Smooth muscle cell of the brain vasculature (primary cell): ENCODE results near the gene FYN.

Source experiments
- DNase-seq: peaks from one replicate; pipeline ENCODE4 v3.0.0-alpha.2; 2012; ENCODE audit warnings: low read depth, low spot score

The FYN gene

DNA sequence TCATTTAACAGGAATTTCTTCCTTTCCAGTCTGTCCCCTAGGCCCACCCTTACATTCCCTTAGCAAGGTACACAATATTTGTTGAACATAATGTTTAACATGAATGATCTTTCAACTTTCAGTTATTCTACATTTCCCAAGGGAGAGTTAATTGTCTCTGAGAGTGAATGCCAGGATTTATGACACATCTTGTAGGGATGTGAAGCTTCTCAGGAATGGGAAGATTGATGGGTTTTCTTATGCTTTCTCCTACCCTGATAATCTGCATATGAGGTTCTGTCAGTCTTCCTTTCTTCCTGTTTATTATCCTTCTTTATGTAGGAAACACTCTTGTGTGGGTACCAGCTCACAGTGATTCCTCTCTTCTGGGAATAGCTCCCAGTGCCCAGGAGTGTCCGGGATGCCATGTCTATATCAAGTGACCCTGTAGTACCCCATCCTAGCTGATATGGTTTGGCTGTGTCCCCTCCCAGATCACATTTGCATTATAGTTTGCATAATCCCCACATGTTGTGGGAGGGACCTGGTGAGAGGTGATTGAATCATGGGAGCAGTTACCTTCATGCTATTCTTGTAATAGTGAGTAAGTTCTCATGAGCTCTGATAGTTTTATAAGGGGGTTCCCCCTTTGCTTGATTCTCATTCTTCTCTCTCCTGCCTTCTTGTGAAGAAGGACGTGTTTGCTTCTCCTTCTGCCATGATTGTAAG lies 7.1 kb upstream of the FYN start:
- no peak for DNase-seq

DNA sequence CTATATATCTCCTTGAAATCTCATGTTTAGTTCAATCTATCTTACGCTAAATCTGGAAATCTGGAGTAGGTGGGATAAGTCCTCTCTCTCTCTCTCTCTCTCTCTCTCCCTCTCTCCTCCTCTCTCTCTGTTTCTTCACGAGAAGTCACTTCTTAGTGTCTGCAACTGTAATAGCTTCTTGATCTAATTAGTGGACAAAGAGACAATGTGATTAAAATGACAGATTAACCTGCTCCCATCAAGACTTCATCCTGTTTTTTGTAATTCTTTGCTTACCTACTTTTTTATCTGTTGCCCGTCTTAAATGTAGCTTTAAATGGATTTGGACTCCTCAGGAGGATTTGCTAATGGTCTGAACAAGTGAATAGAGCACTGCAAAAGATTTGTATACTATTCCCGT lies 2.5 kb upstream of the FYN start:
- no peak for DNase-seq

- DNase-seq = no peak
Measured at GRCh38 chr6:111874025-111874415, 768 bp upstream of the FYN start.

DNA sequence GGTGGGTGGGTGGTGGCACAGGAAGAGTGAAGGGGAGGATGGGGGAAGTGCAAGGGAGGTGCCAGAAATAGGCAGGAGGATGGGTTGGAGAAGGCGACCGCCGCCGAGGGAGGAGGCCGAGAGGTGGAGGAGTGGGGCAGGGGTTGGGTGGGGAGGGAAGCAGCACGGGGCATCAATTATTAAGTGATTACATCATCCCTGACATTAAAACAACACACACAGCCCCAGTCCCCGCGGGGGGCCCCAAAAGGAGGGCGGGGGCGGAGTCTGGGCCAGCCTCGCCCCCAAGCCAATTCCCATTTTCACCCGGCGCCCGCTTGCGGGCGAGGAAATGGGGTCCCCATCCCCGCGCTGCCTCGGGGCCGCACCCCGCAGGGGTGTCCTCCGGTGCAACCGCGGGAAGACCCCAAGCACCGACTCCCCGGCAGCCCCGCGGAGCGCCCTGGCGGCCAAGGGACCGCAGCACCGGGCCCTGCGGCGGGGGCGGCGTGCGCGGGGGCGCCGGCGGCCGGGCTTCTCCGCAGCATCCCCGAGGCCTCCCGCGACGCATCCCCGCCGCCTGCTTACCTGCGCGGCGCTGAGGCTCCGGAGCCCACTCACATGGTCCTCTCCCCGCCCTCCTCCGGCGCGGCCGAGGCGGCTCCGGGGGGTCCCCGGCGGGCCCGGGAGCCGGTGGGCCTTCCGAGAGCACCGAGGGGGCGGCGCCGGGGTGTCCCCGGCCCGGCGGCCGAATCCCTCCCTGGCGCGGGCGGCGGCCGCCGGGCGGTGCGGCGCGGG lies 663 bp downstream of the FYN start:
- DNase-seq = no peak

DNA sequence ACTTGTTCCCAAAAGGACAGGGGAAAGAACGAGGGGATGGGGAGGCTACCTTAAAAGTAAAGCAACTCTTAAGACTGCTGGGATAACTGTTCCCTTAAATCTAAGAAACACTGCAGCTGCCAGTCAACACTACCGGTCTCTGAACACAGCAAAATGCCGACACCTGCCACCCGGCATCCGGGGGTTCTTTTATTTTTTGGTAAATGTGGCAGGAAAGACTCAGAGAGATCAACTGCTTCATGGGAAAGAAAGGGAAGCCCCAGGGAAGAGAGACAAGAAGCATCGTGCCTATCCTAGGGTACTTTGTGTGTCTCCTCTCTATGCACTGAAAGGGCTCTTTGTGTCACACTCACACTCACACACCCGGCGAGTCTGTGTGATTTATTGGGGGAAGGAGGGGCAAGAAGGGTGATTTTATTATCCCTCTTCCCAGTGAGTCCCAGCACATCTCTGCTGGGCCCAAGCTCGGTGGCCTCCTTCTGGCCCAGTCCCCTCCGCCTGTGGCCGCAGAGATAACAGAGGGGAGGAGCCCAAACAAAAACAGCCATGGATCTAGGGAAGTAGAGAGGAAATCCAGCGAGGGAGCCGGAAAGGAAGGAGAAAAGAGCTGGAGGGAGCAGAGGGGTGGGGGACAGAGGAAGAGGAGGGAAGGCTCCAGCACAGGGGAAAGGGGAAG lies 1.4 kb downstream of the FYN start:
- no peak for DNase-seq

- DNase-seq = no peak
Measured at GRCh38 chr6:111871207-111871606, 2.0 kb downstream of the FYN start.

GRCh38 chr6:111870742-111871064 lies 2.5 kb downstream of the FYN start:
- DNase-seq = no peak

- no peak for DNase-seq
Measured at GRCh38 chr6:111870051-111870741, 3.1 kb downstream of the FYN start.

DNA sequence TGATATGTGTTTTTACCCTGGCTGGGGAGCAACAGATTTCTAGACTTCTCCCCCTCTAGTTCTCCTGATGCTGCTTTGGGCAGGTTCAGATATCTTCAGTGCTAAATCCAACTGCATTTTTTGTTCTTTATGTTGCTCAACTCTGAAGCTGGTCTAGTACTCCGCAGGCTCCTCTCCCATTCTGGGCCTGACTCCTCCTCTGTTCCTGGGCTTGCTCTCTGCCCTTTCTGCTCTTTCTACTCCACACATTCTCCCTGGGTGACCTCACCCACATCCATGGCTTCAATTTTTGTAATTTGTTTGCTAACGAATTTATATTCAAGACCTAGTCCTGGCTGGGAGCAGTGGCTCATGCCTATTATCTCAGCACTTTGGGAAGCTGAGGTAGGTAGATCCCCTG lies 6.4 kb downstream of the FYN start:
- DNase-seq = no peak

DNA sequence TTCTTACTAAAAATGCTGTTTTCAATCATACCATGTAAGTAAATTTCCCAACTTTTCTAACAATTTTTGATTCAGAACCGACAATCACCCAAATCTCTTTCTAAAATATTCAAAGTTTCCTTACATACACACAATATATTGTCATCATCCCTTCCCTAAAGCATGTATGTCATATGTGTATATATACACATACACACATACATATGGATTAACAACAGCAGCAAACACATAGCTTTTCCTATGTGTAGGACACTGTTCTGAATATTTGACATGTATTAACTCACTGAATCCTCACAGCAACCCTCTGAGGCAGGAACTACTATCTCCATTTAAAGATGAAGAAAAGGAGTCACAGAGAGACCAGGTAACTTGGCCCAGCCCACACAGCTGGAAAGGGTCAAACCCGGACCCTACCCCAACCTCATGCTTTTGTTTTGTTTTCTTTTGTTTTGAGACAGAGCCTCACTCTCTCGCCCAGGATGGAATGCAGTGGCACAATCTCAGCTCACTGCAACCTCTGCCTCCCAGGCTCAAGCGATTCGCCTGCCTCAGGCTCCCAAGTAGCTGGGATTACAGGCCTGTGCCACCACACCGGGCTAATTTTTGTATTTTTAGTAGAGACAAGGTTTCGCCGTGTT lies 7.2 kb downstream of the FYN start:
- DNase-seq = no peak

- no peak for DNase-seq
Measured at GRCh38 chr6:111865049-111865585, 8.1 kb downstream of the FYN start.

- DNase-seq = no peak
Measured at GRCh38 chr6:111864138-111865048, 8.9 kb downstream of the FYN start.

DNA sequence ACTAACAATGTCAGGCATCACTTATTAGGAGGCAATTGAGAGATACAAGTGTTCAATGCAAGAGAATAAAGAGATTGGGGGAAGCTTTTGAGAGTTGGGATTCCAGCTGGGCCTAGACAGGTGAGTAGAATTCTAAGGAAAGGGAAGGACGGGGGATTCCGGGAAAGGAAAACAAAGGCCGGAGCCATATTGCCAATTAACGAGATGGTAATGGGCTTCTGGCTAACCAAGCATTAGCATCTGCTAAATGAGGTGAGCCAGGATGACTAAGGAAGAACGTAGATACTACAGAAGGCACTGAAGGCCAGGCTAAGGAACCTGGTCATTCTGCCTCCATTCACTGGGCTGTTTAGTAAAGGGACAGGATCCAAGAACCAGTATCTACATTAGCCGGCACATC lies 10.5 kb downstream of the FYN start:
- DNase-seq = no peak

DNA sequence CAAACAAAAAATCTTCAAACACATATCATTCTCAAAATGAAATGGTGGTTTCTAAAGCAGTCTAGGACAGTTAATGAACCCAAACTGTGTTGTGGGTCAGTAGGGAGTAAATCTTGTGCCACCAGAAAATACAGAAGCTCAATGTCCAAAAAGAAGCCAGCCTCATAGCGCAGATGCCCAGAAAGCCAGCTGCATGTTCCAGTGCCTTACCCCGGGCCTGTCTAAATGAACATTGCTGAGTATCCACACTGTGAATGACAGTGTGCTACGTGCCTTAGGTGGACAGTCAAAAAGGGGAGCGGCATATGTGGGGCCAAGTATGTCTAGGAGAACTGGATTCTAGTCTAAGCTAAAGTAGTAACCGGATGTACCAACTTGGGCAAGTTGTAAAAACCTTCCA lies 10.9 kb downstream of the FYN start:
- DNase-seq = no peak

DNA sequence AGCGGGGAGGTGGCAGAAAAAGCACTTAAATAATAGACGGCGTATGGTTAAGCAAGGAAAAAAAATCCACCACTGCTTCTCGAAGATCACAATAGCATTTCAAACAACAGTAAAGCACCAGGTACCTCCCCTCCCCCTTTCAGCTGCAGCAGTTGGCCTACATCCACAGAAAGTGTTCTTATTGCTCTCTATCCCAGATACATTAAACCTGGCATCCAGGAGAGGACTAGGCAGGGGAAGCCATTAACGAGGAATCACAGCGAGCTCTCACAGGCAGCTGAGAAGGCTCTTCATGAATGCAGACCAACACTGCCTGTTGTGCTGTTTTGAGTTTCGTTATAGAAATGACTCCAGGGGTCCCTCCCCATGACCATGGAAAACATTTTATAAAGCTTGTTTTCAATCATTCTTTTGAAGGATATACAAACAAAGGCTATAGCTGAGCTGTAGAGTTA lies 11.8 kb downstream of the FYN start:
- DNase-seq = no peak

DNA sequence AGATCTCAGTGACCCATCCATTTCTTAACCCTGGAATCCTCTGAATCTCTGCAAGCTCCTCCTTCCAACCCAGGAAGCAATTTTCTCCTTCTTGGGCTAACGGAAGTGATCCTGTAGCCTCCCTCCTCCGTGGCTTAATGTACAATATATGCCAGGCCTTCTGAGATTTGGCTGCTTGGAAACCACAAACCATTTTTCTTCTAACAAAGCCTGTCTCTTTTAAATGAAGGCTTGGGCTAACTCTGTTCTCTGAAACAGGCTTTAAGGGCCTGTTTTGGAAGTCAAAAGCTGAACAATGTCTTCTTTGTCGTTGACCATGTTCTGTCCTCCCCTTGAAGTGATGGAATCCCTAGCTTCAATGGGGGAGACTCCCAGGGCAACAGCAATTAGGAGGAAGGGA lies 14.9 kb downstream of the FYN start:
- no peak for DNase-seq

- DNase-seq = no peak
Measured at GRCh38 chr6:111857674-111858337, 15.4 kb downstream of the FYN start.

DNA sequence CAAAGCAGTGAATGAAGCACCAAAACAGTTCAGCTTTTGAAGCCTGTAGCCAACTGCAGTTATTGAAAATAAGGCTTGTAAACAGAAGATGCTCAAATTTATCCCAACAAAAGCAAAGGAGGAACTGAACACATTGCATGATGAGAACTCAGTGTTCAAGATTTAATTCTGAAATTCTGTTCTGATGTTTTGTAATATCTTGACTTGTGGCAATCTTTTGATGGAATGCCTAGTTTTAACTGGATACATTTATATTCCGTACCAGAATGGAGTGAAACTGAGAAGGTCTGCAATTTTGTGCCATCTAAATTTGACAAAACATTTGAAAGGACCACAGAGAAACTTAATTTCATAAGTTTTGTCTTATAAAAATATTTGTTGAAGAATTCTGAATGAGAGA lies 17.5 kb downstream of the FYN start:
- no peak for DNase-seq

DNA sequence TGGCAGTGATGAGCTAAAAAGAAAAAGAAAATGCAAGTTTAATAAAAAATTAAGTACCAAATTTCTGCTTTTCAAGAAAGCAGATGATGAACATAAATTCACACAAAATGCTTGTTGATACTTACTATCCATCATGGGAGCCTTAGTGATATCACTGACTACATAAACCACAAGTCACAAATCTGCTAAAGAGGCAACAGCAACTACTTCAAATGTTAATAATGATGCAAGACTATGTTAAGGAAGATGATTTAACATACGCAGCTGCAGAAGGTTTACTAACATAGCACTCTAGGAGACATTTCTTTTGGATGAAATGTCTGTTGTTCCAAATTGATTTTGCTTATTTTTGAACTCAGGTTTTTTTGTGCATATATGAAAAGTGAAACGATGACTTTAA lies 18.6 kb downstream of the FYN start:
- no peak for DNase-seq

DNA sequence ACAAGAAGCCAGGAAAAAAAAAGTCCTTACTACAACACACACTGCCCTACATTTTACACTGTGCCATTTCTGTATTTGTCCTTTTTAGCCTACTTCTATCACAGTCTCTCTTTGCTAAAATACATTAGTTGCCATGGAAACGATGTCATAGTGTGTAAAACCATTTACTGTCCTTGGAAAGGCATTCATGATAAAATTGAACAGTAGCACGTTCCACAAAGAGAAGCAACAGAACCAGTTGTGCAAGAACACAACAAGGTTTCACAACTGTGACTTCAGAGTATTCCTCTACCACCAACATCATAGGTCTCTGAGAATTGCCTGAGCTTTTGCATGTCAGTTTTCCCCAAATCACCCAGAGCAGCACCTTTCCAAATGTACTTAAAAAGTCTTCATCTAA lies 20.5 kb downstream of the FYN start:
- no peak for DNase-seq
